HFF-Myc (cell line): ENCODE measurements around the gene CPA1.

ENCODE experiments used
- DNase-seq: peaks from one replicate; pipeline ENCODE4 v3.0.0-alpha.2; 2011; ENCODE audit warnings: low read depth; ENCODE audit errors: extremely low read depth
- H3K4me3 ChIP-seq: replicated peaks from 2 replicates; pipeline ENCODE4 v1.5.1; 2011; ENCODE audit warnings: low read depth, mild to moderate bottlenecking, control low read depth, low read length
- TF ChIP-seq, protein P1 (sequence below): IDR thresholded peaks from 2 replicates; pipeline ENCODE4 v1.5.1; 2012; ENCODE audit warnings: mild to moderate bottlenecking, low read depth, low read length, control low read depth; ENCODE audit errors: missing control alignments

Gene CPA1

DNA sequence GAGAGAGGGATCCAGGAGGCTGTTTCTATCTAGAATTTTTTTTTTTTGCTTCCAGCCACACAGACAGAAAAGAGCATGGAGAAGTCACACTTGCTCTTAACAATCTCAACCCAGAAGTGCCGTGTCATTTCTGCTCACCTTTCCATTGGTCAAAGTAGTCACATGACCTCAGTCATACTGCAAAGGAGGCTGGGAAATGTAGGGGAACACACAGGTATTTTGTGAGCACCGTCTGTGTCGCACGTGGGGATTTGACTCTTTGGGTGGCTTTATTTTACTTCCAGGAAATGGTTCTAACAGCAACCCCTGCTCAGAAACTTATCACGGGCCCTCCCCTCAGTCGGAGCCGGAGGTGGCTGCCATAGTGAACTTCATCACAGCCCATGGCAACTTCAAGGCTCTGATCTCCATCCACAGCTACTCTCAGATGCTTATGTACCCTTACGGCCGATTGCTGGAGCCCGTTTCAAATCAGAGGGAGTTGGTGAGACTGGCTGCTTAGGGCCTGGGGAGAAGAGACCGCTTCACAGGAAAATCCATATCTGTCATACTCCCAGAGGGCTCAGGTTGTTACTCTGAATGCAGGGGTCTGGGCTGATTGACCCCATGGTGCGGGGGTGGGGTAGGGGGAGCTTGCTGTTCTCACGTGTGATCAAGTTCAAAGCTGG lies 13.1 kb upstream of the CPA1 start:
- TF ChIP-seq, protein P1, sequence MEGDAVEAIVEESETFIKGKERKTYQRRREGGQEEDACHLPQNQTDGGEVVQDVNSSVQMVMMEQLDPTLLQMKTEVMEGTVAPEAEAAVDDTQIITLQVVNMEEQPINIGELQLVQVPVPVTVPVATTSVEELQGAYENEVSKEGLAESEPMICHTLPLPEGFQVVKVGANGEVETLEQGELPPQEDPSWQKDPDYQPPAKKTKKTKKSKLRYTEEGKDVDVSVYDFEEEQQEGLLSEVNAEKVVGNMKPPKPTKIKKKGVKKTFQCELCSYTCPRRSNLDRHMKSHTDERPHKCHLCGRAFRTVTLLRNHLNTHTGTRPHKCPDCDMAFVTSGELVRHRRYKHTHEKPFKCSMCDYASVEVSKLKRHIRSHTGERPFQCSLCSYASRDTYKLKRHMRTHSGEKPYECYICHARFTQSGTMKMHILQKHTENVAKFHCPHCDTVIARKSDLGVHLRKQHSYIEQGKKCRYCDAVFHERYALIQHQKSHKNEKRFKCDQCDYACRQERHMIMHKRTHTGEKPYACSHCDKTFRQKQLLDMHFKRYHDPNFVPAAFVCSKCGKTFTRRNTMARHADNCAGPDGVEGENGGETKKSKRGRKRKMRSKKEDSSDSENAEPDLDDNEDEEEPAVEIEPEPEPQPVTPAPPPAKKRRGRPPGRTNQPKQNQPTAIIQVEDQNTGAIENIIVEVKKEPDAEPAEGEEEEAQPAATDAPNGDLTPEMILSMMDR: no peak
- H3K4me3 ChIP-seq: no peak overlapping the region
- no peak for DNase-seq

DNA sequence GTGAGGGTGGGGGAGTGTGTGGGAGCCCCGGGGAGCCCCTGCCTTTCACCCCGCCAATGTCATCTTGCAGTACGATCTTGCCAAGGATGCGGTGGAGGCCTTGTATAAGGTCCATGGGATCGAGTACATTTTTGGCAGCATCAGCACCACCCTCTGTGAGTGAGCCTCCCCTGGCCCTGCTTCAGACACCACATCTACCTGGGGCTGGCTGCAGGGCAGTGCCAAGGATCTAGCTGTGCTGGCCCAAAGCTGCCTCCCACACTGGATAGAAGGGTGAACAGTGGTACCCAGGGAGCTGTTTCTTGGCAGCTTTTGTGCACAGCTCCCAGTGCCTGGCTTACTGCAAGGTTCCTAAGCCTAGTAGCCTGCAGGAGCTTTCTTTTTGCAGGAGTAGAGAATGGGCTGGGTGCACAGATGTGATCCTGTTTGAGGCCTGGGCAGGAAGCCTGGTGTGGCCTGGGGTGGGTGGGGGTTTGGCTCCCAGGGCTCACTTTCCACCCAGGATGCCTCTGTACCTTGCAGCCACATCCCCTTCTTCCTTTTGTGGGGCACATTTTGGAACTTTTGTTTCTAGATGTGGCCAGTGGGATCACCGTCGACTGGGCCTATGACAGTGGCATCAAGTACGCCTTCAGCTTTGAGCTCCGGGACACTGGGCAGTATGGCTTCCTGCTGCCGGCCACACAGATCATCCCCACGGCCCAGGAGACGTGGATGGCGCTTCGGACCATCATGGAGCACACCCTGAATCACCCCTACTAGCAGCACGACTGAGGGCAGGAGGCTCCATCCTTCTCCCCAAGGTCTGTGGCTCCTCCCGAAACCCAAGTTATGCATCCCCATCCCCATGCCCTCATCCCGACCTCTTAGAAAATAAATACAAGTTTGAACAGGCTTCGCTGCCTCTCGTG lies 12.2 kb upstream of the CPA1 start:
- no peak for DNase-seq
- TF ChIP-seq, protein P1: no peak

DNA sequence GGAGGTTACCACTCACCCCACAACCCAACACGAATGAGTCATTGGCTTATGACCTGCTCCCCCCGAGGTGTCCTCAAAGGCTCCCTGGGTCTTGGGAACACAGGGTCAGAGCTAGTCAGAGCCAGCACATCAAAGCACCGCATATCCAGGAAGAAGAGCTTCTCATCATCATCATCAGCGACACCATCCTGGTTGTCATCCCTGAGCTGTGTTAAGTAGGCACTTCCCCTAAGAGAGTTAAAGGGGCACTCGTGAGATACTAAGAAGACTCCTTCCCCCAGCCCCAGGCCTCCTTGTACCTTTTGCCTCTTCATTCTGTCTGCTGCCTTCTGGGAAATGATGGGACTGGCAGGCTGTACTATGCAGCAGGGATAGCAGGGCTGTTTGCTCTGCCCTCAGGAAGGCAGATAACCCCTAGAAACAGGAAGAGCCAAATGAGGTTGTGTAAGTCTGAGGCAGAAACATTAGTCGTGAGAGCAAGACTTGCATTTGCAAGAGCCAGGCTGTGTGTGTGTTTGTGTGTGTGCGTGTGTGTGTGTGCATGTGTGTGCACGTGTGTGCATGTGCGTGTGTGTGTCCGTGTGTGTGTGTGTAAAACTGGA lies 11.1 kb upstream of the CPA1 start:
- H3K4me3 ChIP-seq: no peak overlapping the region
- TF ChIP-seq, protein P1: no peak
- DNase-seq: no peak

More for the DNA sequence above, 12.2 kb upstream of the CPA1 start:
- H3K4me3 ChIP-seq: no peak overlapping the region

DNA sequence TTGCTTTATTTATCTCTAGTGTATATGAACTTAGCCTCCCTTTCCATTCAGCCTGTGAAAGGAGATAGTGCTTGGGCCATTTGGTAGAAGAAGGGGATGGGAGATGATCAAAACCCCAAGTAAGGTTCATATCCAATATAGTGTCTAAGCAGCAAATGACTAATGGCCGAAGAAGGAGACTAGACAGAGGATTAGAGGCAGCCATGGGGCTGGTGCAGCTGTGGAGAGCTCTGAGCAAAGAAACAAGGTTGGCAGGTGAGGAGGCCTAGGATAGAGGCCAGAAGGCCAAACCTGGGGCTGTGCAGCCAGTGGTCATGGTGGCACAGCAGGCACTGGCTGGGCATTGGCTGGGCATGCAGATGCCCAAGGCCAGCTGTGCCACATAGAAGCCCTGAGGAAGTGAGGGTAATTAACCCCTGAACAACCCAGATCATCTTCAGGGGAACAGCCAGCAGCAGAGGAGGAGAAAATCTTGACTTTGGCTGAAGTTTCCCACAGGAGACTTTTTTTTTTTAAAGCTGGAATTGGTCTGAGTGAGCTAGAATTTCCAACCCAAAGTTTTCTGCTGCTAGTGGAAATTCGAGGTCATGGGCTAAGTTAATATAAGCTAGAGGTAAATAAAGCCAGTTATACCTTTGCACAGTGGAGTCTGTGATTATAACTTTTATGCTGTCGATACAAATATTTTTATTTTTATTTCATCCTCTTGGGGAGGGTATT lies 10.3 kb upstream of the CPA1 start:
- TF ChIP-seq, protein P1: no peak
- no peak for DNase-seq
- H3K4me3 ChIP-seq: no peak overlapping the region

DNA sequence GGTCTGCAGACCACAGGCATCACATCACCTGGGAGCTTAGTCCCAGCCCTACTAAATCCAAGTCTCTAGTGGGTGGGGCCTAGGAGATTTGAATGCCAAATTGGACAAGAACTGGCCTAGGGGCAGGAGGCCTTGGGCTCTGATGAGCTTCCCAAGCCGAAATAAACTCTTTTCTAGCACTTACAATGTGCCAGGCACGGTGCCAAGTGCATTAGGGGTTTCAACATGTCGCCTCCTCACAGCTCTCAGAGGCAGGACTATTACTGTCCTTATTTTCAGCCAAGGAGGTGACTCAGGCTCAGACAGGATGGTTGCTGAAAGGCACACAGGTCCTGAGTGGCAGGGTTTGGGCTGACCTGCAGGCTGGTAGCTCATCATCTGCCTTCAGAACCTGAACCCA lies 9.2 kb upstream of the CPA1 start:
- TF ChIP-seq, protein P1: no peak
- H3K4me3 ChIP-seq: no peak overlapping the region
- no peak for DNase-seq

DNA sequence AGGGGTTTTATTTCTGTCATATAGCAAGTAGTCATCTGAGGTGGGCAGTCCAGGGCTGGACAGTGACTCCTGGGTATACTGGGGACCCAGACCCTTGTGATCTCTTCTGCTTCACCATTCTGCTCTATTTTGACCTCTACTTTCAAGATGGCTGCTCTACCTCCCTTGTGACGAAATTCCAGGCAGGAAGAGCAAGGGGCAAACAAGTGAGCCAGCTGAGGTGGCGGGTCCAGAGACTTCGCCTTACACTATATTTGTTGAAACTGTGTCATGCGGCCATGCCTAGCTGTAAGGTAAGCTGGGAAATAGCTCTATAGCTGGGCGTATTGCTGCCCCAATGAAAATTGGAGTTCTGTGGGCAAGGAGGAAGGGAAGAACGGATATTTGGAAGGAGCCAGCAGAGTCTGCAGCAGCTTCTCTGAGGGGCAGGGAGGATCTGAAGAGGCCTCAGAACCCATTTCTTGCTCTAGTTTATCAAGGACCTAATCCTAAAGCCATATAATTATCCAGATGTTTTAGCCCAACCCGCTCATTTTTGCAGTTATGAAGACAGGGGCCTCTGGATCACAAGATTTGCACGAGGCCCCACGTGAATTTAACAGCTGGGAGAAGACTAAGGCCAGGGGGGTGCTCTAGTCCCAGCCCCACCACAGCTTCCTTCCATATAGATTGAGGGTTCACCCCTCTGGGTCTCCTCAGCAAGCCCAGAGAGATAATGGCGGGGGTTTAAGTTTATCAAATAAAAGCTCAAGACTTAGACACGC lies 7.7 kb upstream of the CPA1 start:
- TF ChIP-seq, protein P1: no peak
- DNase-seq: no peak
- H3K4me3 ChIP-seq: no peak overlapping the region
